Endodermal cell (in vitro differentiated cells): ENCODE results near the gene SLC35F6. TPM values are rescaled to one million over a fixed set of nuclear protein-coding genes. Genes with fewer than 3 reads are reported as not detected.

Experiments
- DNase-seq: peaks from one replicate; pipeline ENCODE4 v3.0.0-alpha.2; 2017
- H3K27ac ChIP-seq: 2 replicates; pipeline ENCODE4 v1.5.1; 2013; ENCODE audit warnings: mild to moderate bottlenecking, low read depth, low read length, moderate library complexity
- H3K27me3 ChIP-seq: 2 replicates; pipeline ENCODE4 v1.6.1; 2013; ENCODE audit warnings: mild to moderate bottlenecking, low read length, moderate library complexity; ENCODE audit not compliant: insufficient read depth, control insufficient read depth, poor library complexity, severe bottlenecking
- H3K36me3 ChIP-seq: 2 replicates; pipeline ENCODE4 v1.7.0; 2013; ENCODE audit warnings: mild to moderate bottlenecking, low read length, moderate library complexity; ENCODE audit not compliant: control insufficient read depth, insufficient read depth
- H3K4me1 ChIP-seq: one replicate; pipeline ENCODE4 v1.7.0; 2013; ENCODE audit warnings: low read length; ENCODE audit not compliant: control insufficient read depth, insufficient read depth
- H3K4me3 ChIP-seq: 2 replicates; pipeline ENCODE4 v1.5.1; 2013; ENCODE audit warnings: mild to moderate bottlenecking, low read length, moderate library complexity
- H3K9ac ChIP-seq: 2 replicates; pipeline ENCODE4 v1.6.1; 2013; ENCODE audit warnings: mild to moderate bottlenecking, low read length, moderate library complexity; ENCODE audit not compliant: poor library complexity, severe bottlenecking; ENCODE audit errors: extremely low read depth
- H3K9me3 ChIP-seq: 2 replicates; pipeline ENCODE4 v1.6.1; 2013; ENCODE audit warnings: mild to moderate bottlenecking, low read length, moderate library complexity; ENCODE audit not compliant: control insufficient read depth
- H3K27ac Mint-ChIP-seq: 2 replicates; pipeline ENCODE4 v1.8.0; 2020; ENCODE audit warnings: mixed read lengths
- H3K27me3 Mint-ChIP-seq: 2 replicates; pipeline ENCODE4 v1.8.0; 2021; ENCODE audit warnings: mild to moderate bottlenecking, mixed read lengths; ENCODE audit not compliant: insufficient read depth
- H3K36me3 Mint-ChIP-seq: 2 replicates; pipeline ENCODE4 v1.8.0; 2020; ENCODE audit warnings: low read depth, mixed read lengths
- H3K4me1 Mint-ChIP-seq: 2 replicates; pipeline ENCODE4 v1.8.0; 2020; ENCODE audit warnings: mixed read lengths
- H3K4me3 Mint-ChIP-seq: 2 replicates; pipeline ENCODE4 v1.8.0; 2020; ENCODE audit warnings: mild to moderate bottlenecking, moderate library complexity, mixed read lengths
- H3K9me3 Mint-ChIP-seq: 2 replicates; pipeline ENCODE4 v1.8.0; 2020; ENCODE audit warnings: mild to moderate bottlenecking, mixed read lengths
- CTCF ChIP-seq: fragments of 200-600 bp; sonication (generic); conservative IDR thresholded peaks from 2 replicates; pipeline ENCODE4 v1.5.0; 2021; ENCODE audit warnings: antibody characterized with exemption, mild to moderate bottlenecking
- whole genome bisulfite sequencing, 2 experiments: methylation state at CpG; one replicate each; pipeline versions ENCODE4 v1.1.5 to v1.1.7; 2013; ENCODE audit warnings: missing lambda C conversion rate in 2 of 2, mixed read lengths in 1 of 2; ENCODE audit not compliant: insufficient coverage in 1 of 2, insufficient read length in 1 of 2; 5-methylcytosine and 5-hydroxymethylcytosine counted together
- total RNA-seq, 2 donors: library from RNA; stranded (reverse); fragmentation: NEBNext Ultra II Directional in 1 of 2; extraction: Animal tissue kit (Norgen Biotek cat#: 25700) in 1 of 2; gene quantifications; 2 replicates in 1 of 2; 3 replicates in 1 of 2; pipeline ENCODE4 v1.2.1, GENCODE V29; 2021

SLC35F6 gene
- total RNA-seq, 2 donors from 2014 or later = 23.3 to 24.8 TPM

GRCh38 chr2:26756337-26756736, 7.7 kb upstream of the SLC35F6 start:
- no peak overlapping the region for H3K4me3 Mint-ChIP-seq
- Histone ChIP-seq H3K4me1 (peaks cover 18% of the 10 kb centered on the region), H3K27ac (no peak overlapping the region), H3K27me3 (no peaks in the 10 kb centered on the region), H3K9me3 (peaks cover 8% of the 10 kb centered on the region), H3K9ac (no peak overlapping the region), H3K4me3 (no peak overlapping the region), H3K36me3 (no peaks in the 10 kb centered on the region)
- TF ChIP-seq CTCF = no peak
- H3K36me3 Mint-ChIP-seq = peaks cover 3% of the 10 kb centered on the region
- peaks cover 2% of the 10 kb centered on the region for H3K27me3 Mint-ChIP-seq
- H3K4me1 Mint-ChIP-seq = peaks cover 48% of the 10 kb centered on the region
- peaks cover 3% of the 10 kb centered on the region for H3K9me3 Mint-ChIP-seq
- H3K27ac Mint-ChIP-seq = peak overlapping the region; percentile 74
- 72 to 85% methylated on average over 3 to 5 of the region's 5 CpGs for WGBS, 2 experiments
- DNase-seq = no peak

GRCh38 chr2:26757873-26758789, 6.0 kb upstream of the SLC35F6 start:
- peaks cover 20% of the 10 kb centered on the region for H3K4me1 ChIP-seq
- Mint-ChIP-seq H3K27ac (peak overlapping the region; percentile 97), H3K9me3 (no peaks in the 10 kb centered on the region), H3K36me3 (no peaks in the 10 kb centered on the region), H3K27me3 (no peaks in the 10 kb centered on the region), H3K4me3 (no peak overlapping the region), H3K4me1 (peaks cover 43% of the 10 kb centered on the region)
- no peak for TF ChIP-seq CTCF
- no peaks in the 10 kb centered on the region for H3K9me3 ChIP-seq
- no peak overlapping the region for H3K4me3 ChIP-seq
- no peaks in the 10 kb centered on the region for H3K36me3 ChIP-seq
- H3K9ac ChIP-seq = peak overlapping the region; percentile 88
- WGBS, 2 experiments = 64 to 65% methylated on average over 6 of the region's 6 CpGs
- H3K27ac ChIP-seq = peak overlapping the region; percentile 88
- peak; percentile 88 for DNase-seq
- no peaks in the 10 kb centered on the region for H3K27me3 ChIP-seq

GRCh38 chr2:26758790-26759321, 5.2 kb upstream of the SLC35F6 start:
- H3K36me3 ChIP-seq = no peaks in the 10 kb centered on the region
- no peaks in the 10 kb centered on the region for H3K27me3 Mint-ChIP-seq
- H3K4me3 ChIP-seq = no peak overlapping the region
- H3K27me3 ChIP-seq = no peaks in the 10 kb centered on the region
- H3K4me1 ChIP-seq = peaks cover 27% of the 10 kb centered on the region
- H3K4me3 Mint-ChIP-seq = no peak overlapping the region
- H3K9me3 ChIP-seq = no peaks in the 10 kb centered on the region
- WGBS, 2 experiments = 84 to 95% methylated on average over 7 of the region's 7 CpGs
- no peak for TF ChIP-seq CTCF
- H3K9ac ChIP-seq = peak overlapping the region; percentile 88
- peak overlapping the region; percentile 88 for H3K27ac ChIP-seq
- DNase-seq = no peak
- H3K27ac Mint-ChIP-seq = peak overlapping the region; percentile 97
- H3K4me1 Mint-ChIP-seq = peaks cover 43% of the 10 kb centered on the region
- H3K9me3 Mint-ChIP-seq = no peaks in the 10 kb centered on the region
- H3K36me3 Mint-ChIP-seq = no peaks in the 10 kb centered on the region
